Endothelial cell (in vitro differentiated cells): ENCODE data around the gene LSM8. TPM values are rescaled to one million over a fixed set of nuclear protein-coding genes. Genes with fewer than 3 reads are reported as not detected.

Experiments used
- DNase-seq: peaks from one replicate; pipeline ENCODE4 v3.0.0; 2021; ENCODE audit warnings: low spot score
- H3K27ac Mint-ChIP-seq: one replicate; pipeline ENCODE4 v1.8.0; 2021; ENCODE audit warnings: mixed read lengths, inconsistent platforms; ENCODE audit not compliant: unreplicated experiment
- H3K27me3 Mint-ChIP-seq: one replicate; pipeline ENCODE4 v1.8.0; 2021; ENCODE audit warnings: mild to moderate bottlenecking, moderate library complexity, mixed read lengths, inconsistent platforms; ENCODE audit not compliant: unreplicated experiment
- H3K36me3 Mint-ChIP-seq: one replicate; pipeline ENCODE4 v1.8.0; 2021; ENCODE audit warnings: mild to moderate bottlenecking, low read depth, mixed read lengths, inconsistent platforms; ENCODE audit not compliant: unreplicated experiment
- H3K4me1 Mint-ChIP-seq: one replicate; pipeline ENCODE4 v1.8.0; 2021; ENCODE audit warnings: mild to moderate bottlenecking, mixed read lengths, inconsistent platforms; ENCODE audit not compliant: unreplicated experiment
- H3K4me3 Mint-ChIP-seq: one replicate; pipeline ENCODE4 v1.8.0; 2021; ENCODE audit warnings: mild to moderate bottlenecking, mixed read lengths, inconsistent platforms; ENCODE audit not compliant: unreplicated experiment
- H3K9me3 Mint-ChIP-seq: one replicate; pipeline ENCODE4 v1.8.0; 2021; ENCODE audit warnings: mixed read lengths, inconsistent platforms; ENCODE audit not compliant: unreplicated experiment
- CTCF ChIP-seq: fragments of 200-600 bp; sonication (generic); IDR thresholded peaks from one replicate; pipeline ENCODE4 v1.5.0; 2021; ENCODE audit warnings: antibody characterized with exemption; ENCODE audit not compliant: unreplicated experiment
- total RNA-seq: library from RNA; stranded (reverse); fragmentation: NEBNext Ultra II Directional; extraction: Animal tissue kit (Norgen Biotek cat#: 25700); gene quantifications from one replicate; pipeline ENCODE4 v1.2.1, GENCODE V29; 2021; ENCODE audit not compliant: unreplicated experiment

LSM8 gene
- total RNA-seq, 1 donor from 2014 or later: 39.7 TPM

GRCh38 chr7:118195837-118196474 is 12.0 kb downstream of the LSM8 start:
- no peaks in the 10 kb centered on the region for H3K9me3 Mint-ChIP-seq
- no peak overlapping the region for H3K4me3 Mint-ChIP-seq
- H3K27me3 Mint-ChIP-seq: no peaks in the 10 kb centered on the region
- peak; percentile 84 for TF ChIP-seq CTCF
- DNase-seq: peak; percentile 60
- H3K4me1 Mint-ChIP-seq: no peaks in the 10 kb centered on the region
- no peaks in the 10 kb centered on the region for H3K36me3 Mint-ChIP-seq
- no peak overlapping the region for H3K27ac Mint-ChIP-seq

GRCh38 chr7:118202061-118202460 is 18.1 kb downstream of the LSM8 start:
- Mint-ChIP-seq H3K27ac (no peak overlapping the region), H3K4me1 (no peaks in the 10 kb centered on the region), H3K36me3 (no peaks in the 10 kb centered on the region), H3K27me3 (no peaks in the 10 kb centered on the region), H3K4me3 (no peak overlapping the region), H3K9me3 (no peaks in the 10 kb centered on the region)
- no peak for DNase-seq
- no peak for TF ChIP-seq CTCF

GRCh38 chr7:118214051-118214832 is 30.3 kb downstream of the LSM8 start:
- Mint-ChIP-seq H3K27ac (no peak overlapping the region), H3K4me3 (peak overlapping the region; percentile 84), H3K4me1 (peaks cover 4% of the 10 kb centered on the region), H3K9me3 (no peaks in the 10 kb centered on the region), H3K27me3 (peaks cover 10% of the 10 kb centered on the region), H3K36me3 (no peaks in the 10 kb centered on the region)
- TF ChIP-seq CTCF: no peak
- DNase-seq: peak; percentile 71

DNA sequence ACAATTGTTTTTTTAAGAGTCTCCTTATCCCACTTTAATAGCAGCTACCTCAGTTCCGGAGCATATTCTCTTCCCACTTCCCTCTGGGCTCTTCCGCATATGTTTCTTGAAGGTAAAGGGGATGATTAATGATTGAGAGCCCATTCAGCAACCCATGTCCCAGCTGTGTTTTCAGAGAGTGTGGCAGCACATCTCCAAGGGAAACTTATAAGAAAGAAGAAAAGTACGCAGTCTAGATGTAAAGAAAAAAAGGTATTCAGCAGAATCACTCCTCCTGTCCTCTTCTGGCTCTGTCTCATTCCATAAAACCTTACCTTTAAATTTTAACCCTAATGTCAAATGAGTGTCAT is 30.8 kb downstream of the LSM8 start:
- peaks cover 4% of the 10 kb centered on the region for H3K4me1 Mint-ChIP-seq
- peaks cover 10% of the 10 kb centered on the region for H3K27me3 Mint-ChIP-seq
- H3K27ac Mint-ChIP-seq: peak overlapping the region; percentile 54
- H3K9me3 Mint-ChIP-seq: no peaks in the 10 kb centered on the region
- no peak for TF ChIP-seq CTCF
- DNase-seq: no peak
- no peaks in the 10 kb centered on the region for H3K36me3 Mint-ChIP-seq
- H3K4me3 Mint-ChIP-seq: peak overlapping the region; percentile 84

- Mint-ChIP-seq H3K4me3 (no peak overlapping the region), H3K27ac (no peak overlapping the region), H3K4me1 (peaks cover 4% of the 10 kb centered on the region), H3K36me3 (no peaks in the 10 kb centered on the region), H3K27me3 (peaks cover 10% of the 10 kb centered on the region), H3K9me3 (no peaks in the 10 kb centered on the region)
- DNase-seq: no peak
- TF ChIP-seq CTCF: no peak
These were observed 33.3 kb downstream of the LSM8 start for GRCh38 chr7:118217210-118217619.
